Breast epithelium (tissue), 3 donors: ENCODE results near the gene SH2B3.

Source experiments
- POLR2A ChIP-seq: fragments of 450-650 bp; IDR thresholded peaks from one replicate; pipeline ENCODE4 v1.6.1; 2016; ENCODE audit warnings: antibody characterized with exemption, mild to moderate bottlenecking, moderate library complexity
- TF ChIP-seq, protein P1 (sequence below), 3 donors: fragments of 450-650 bp; IDR thresholded peaks; one replicate each; pipeline ENCODE4 v1.5.1; 2016 to 2017; ENCODE audit warnings: antibody characterized with exemption in 3 of 3, mild to moderate bottlenecking in 3 of 3, moderate library complexity in 3 of 3

DNA sequence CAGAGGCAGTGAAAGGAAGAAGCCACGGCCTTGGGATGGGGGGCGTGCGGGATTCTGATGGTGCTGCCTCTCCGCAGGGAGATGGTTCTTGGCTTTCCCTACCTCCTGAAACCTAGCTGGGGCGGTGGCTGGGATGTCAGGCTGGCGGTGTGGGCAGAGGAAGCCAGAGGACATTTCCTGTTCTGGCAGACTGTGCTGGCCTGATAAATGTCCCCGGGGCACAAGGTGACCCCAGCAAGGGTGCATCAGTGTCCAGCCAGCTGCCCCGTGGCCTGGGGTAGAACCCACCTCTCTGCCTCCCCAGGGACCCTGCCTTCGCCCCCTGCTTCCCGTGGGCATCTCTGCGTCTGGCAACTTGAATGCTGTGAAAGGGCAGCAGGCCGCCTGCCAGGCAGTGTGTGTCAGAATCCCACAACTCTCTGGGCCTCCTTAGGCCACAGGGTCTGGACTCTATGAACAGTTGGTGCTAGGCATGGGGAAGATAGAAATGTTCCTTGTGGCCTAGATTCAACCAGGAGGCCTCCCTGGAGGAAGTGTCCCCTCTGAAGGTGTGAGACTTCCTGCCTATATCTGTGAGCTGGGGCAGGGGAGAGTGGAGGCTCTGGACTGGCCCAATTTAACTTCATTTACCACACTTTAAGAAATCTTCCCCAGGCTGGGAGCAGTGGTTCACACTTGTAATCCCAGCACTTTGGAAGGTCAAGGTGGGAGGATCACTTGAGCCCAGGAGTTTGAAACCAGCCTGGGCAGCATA is 4.9 kb downstream of the SH2B3 start:
- TF ChIP-seq POLR2A = no peak
- TF ChIP-seq, protein P1, sequence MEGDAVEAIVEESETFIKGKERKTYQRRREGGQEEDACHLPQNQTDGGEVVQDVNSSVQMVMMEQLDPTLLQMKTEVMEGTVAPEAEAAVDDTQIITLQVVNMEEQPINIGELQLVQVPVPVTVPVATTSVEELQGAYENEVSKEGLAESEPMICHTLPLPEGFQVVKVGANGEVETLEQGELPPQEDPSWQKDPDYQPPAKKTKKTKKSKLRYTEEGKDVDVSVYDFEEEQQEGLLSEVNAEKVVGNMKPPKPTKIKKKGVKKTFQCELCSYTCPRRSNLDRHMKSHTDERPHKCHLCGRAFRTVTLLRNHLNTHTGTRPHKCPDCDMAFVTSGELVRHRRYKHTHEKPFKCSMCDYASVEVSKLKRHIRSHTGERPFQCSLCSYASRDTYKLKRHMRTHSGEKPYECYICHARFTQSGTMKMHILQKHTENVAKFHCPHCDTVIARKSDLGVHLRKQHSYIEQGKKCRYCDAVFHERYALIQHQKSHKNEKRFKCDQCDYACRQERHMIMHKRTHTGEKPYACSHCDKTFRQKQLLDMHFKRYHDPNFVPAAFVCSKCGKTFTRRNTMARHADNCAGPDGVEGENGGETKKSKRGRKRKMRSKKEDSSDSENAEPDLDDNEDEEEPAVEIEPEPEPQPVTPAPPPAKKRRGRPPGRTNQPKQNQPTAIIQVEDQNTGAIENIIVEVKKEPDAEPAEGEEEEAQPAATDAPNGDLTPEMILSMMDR (IDR thresholded peaks at IDR 0.05) = no peak
